Uterus (tissue), 2 donors: ENCODE measurements around the gene ELK4.

Experiments used
- POLR2A ChIP-seq, 2 donors: fragments of 450-650 bp; IDR thresholded peaks; one replicate each; pipeline ENCODE4 v1.6.1; 2016; ENCODE audit warnings: antibody characterized with exemption in 2 of 2, mild to moderate bottlenecking in 1 of 2, moderate library complexity in 1 of 2
- TF ChIP-seq, protein P1 (sequence below), 4 experiments: fragments of 200-600 bp in 2 of 4; fragments of 450-650 bp in 2 of 4; sonication (generic) in 2 of 4; IDR thresholded peaks; one replicate each; pipeline ENCODE4 v1.5.1; 2016 to 2019; ENCODE audit warnings: antibody characterized with exemption in 4 of 4, mild to moderate bottlenecking in 2 of 4, moderate library complexity in 1 of 4

DNA sequence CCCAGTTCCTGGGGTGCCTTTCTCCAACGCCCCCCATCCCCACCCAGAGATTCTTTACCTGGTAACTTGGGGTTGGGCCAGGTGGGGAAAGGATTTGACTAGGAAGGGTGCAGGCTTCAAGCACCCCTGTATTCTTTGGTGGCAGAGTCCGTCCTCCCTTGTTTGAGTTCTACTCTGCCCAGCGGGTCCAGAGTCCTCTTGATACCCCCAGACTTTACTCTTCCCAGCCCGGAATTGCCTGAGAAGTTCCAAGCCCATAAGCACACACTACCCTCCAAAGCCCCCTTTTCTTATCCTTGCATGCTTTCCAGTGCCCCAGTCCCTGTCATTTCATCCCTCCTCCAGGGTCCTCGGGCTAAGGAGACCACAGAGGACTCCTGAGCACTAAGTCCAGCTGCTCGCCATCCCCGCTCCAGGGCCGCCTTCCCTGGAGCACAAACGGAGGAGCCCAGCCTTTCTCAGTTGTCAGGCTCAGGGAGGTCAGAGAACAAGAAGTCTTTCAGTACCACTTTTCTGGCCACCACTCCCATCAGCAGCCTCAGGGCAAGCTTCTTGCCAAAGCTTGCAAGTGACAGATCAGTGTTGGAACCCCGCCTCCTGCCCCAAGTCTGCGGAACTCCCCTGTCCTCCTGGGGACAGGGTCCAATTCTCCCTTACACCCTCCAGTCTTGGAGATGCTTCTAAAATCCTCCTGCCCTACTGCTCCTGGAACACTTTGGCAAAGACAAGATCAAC is 36.3 kb upstream of the ELK4 start:
- TF ChIP-seq, protein P1, sequence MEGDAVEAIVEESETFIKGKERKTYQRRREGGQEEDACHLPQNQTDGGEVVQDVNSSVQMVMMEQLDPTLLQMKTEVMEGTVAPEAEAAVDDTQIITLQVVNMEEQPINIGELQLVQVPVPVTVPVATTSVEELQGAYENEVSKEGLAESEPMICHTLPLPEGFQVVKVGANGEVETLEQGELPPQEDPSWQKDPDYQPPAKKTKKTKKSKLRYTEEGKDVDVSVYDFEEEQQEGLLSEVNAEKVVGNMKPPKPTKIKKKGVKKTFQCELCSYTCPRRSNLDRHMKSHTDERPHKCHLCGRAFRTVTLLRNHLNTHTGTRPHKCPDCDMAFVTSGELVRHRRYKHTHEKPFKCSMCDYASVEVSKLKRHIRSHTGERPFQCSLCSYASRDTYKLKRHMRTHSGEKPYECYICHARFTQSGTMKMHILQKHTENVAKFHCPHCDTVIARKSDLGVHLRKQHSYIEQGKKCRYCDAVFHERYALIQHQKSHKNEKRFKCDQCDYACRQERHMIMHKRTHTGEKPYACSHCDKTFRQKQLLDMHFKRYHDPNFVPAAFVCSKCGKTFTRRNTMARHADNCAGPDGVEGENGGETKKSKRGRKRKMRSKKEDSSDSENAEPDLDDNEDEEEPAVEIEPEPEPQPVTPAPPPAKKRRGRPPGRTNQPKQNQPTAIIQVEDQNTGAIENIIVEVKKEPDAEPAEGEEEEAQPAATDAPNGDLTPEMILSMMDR (IDR thresholded peaks at IDR 0.05), result no peak
- TF ChIP-seq POLR2A (IDR thresholded peaks at IDR 0.05), result no peak
